Gastroesophageal sphincter (tissue), 3 donors: ENCODE measurements around the gene CTNNA3.

ENCODE experiments used
- EP300 ChIP-seq: sonication (generic); formaldehyde crosslinking; IDR thresholded peaks from one replicate; pipeline ENCODE4 v1.6.1; 2017; ENCODE audit warnings: antibody characterized with exemption, mild to moderate bottlenecking
- POLR2A ChIP-seq, 2 donors: fragments of 450-650 bp; IDR thresholded peaks; one replicate each; pipeline ENCODE4 v1.6.1; 2017; ENCODE audit warnings: antibody characterized with exemption in 2 of 2, mild to moderate bottlenecking in 2 of 2, moderate library complexity in 1 of 2
- POLR2AphosphoS5 ChIP-seq: sonication (generic); formaldehyde crosslinking; IDR thresholded peaks from one replicate; pipeline ENCODE4 v1.6.1; 2017; ENCODE audit warnings: antibody characterized with exemption
- TF ChIP-seq, protein P1 (sequence below), 4 experiments: fragments of 200-600 bp in 2 of 4; fragments of 450-650 bp in 2 of 4; sonication (generic) in 1 of 4; IDR thresholded peaks; one replicate each; pipeline ENCODE4 v1.5.1; 2017 to 2019; ENCODE audit warnings: antibody characterized with exemption in 4 of 4, mild to moderate bottlenecking in 2 of 4, moderate library complexity in 2 of 4

DNA sequence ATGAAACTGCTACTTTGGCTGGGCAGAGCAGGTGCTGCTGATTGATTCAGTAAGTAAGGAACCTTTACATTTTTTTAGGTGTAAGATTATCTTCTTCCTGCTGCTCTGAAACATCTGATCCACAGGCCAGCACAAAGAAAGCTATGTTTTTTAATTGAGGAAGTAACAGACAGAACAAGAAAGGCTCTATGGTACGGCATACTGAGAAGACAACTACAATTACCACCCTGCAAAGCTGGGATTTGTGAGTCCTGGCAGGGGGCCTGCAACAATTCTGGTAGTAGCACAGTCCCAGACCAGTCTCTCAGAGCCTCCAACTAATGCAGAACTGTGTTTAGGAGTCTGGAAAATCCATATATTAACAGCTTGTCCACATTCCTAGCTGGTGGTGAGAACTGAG, 873.2 kb downstream of the CTNNA3 start:
- TF ChIP-seq, protein P1, sequence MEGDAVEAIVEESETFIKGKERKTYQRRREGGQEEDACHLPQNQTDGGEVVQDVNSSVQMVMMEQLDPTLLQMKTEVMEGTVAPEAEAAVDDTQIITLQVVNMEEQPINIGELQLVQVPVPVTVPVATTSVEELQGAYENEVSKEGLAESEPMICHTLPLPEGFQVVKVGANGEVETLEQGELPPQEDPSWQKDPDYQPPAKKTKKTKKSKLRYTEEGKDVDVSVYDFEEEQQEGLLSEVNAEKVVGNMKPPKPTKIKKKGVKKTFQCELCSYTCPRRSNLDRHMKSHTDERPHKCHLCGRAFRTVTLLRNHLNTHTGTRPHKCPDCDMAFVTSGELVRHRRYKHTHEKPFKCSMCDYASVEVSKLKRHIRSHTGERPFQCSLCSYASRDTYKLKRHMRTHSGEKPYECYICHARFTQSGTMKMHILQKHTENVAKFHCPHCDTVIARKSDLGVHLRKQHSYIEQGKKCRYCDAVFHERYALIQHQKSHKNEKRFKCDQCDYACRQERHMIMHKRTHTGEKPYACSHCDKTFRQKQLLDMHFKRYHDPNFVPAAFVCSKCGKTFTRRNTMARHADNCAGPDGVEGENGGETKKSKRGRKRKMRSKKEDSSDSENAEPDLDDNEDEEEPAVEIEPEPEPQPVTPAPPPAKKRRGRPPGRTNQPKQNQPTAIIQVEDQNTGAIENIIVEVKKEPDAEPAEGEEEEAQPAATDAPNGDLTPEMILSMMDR (IDR thresholded peaks at IDR 0.05) = no peak
- no peak for TF ChIP-seq POLR2A (IDR thresholded peaks at IDR 0.05)
- no peak for TF ChIP-seq POLR2AphosphoS5
- no peak for TF ChIP-seq EP300
